Type B pancreatic cell (in vitro differentiated cells): ENCODE data around the gene CARD9. TPM values are rescaled to one million over a fixed set of nuclear protein-coding genes. Genes with fewer than 3 reads are reported as not detected.

Experiments
- DNase-seq: peaks from one replicate; pipeline ENCODE4 v3.0.0; 2021; ENCODE audit warnings: mixed read lengths; ENCODE audit not compliant: unreplicated experiment; ENCODE audit errors: extremely low spot score
- H3K27ac Mint-ChIP-seq: 2 replicates; pipeline ENCODE4 v1.8.0; 2021; ENCODE audit warnings: mild to moderate bottlenecking, mixed read lengths
- H3K27me3 Mint-ChIP-seq: 2 replicates; pipeline ENCODE4 v1.8.0; 2021; ENCODE audit warnings: mixed read lengths
- H3K36me3 Mint-ChIP-seq: 2 replicates; pipeline ENCODE4 v1.8.0; 2021; ENCODE audit warnings: mixed read lengths
- H3K4me1 Mint-ChIP-seq: one replicate; pipeline ENCODE4 v1.8.0; 2021; ENCODE audit warnings: mixed read lengths; ENCODE audit not compliant: unreplicated experiment
- H3K4me3 Mint-ChIP-seq: 2 replicates; pipeline ENCODE4 v1.8.0; 2021; ENCODE audit warnings: mild to moderate bottlenecking, mixed read lengths
- H3K9me3 Mint-ChIP-seq: 2 replicates; pipeline ENCODE4 v1.8.0; 2021; ENCODE audit warnings: mixed read lengths
- CTCF ChIP-seq: fragments of 200-600 bp; sonication (generic); conservative IDR thresholded peaks from 2 replicates; pipeline ENCODE4 v1.5.0; 2021; ENCODE audit warnings: antibody characterized with exemption, mild to moderate bottlenecking
- total RNA-seq: library from RNA; stranded (reverse); gene quantifications from 2 replicates; pipeline ENCODE4 v1.2.1, GENCODE V29; 2021; ENCODE audit warnings: low replicate concordance

CARD9 gene
- total RNA-seq, 1 donor from 2014 or later: 2.6 TPM

GRCh38 chr9:136338511-136338910, 35.0 kb downstream of the CARD9 start:
- no peak for TF ChIP-seq CTCF
- Mint-ChIP-seq H3K4me3 (no peak overlapping the region), H3K36me3 (peaks cover 4% of the 10 kb centered on the region), H3K9me3 (no peaks in the 10 kb centered on the region), H3K4me1 (peaks cover 5% of the 10 kb centered on the region), H3K27ac (no peak overlapping the region), H3K27me3 (no peaks in the 10 kb centered on the region)
- DNase-seq: no peak

DNA sequence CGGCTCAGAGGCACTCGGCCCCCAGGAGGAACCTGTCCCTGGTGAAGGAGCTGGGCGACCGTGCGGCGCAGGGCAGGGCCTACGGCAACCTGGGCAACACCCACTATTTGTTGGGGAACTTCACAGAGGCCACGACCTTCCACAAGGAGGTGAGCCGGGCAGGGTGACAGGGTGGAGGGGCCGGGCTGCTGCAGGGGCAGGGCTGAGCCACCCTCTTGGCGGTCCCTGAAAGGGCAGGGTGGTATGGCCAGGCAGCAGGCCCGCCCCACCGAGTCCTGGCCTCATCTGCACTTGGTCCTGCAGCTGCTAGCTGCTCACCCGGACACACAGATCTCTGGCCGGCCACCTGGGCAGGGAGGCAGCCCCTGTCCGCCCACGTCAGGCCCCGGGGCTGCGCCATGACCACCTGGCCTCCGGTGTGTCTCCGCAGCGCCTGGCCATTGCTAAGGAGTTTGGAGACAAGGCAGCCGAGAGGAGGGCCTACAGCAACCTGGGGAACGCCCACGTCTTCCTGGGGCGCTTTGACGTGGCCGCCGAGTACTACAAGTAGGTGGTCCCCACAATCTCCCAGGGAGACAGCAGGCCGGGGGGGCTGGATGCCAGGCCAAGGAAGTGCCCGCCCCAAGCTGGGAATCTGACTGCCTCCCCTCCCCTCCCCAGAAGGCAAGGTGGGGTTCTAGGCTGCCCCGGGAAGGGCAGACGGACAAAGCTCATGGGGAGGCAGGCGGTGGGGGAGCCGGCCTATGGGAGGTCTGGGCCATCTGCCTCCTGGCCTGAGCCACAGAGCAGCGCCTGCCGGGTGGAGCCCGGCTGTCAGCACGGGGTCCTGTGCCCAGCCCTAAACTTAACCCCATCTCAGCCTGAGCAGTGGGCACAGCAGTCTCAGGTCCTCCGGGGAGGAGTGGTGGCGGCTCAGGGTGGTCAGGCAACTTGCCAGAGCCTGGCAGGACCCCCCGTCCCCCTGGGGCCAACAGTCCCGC, 35.8 kb downstream of the CARD9 start:
- DNase-seq: no peak
- Mint-ChIP-seq H3K4me1 (peaks cover 5% of the 10 kb centered on the region), H3K36me3 (peaks cover 4% of the 10 kb centered on the region), H3K27ac (no peak overlapping the region), H3K27me3 (no peaks in the 10 kb centered on the region), H3K9me3 (no peaks in the 10 kb centered on the region), H3K4me3 (no peak overlapping the region)
- no peak for TF ChIP-seq CTCF

DNA sequence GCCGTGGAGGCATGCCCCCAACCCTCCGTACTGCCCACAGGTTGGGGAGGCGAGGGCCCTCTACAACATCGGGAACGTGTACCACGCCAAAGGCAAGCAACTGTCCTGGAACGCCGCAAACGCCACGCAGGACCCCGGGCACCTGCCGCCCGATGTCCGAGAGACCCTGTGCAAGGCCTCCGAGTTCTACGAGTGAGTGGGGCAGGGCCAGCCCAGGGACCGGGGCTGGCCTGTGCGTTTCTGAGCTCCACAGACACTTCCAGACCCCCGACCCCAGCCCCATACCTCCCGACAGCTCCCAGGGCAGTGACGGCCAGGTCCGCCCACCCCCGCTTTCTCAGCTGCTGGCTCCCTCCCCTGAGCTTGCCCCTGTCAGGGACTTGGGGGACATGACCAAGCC, 36.6 kb downstream of the CARD9 start:
- no peak for TF ChIP-seq CTCF
- Mint-ChIP-seq H3K4me1 (peaks cover 5% of the 10 kb centered on the region), H3K4me3 (no peak overlapping the region), H3K36me3 (peaks cover 4% of the 10 kb centered on the region), H3K27me3 (no peaks in the 10 kb centered on the region), H3K27ac (no peak overlapping the region), H3K9me3 (no peaks in the 10 kb centered on the region)
- DNase-seq: no peak

GRCh38 chr9:136336156-136336870, 37.2 kb downstream of the CARD9 start:
- Mint-ChIP-seq H3K27ac (no peak overlapping the region), H3K36me3 (peaks cover 4% of the 10 kb centered on the region), H3K4me1 (peaks cover 5% of the 10 kb centered on the region), H3K4me3 (no peak overlapping the region), H3K27me3 (no peaks in the 10 kb centered on the region), H3K9me3 (no peaks in the 10 kb centered on the region)
- DNase-seq: no peak
- no peak for TF ChIP-seq CTCF

- H3K36me3 Mint-ChIP-seq: peaks cover 4% of the 10 kb centered on the region
- TF ChIP-seq CTCF: no peak
- peaks cover 5% of the 10 kb centered on the region for H3K4me1 Mint-ChIP-seq
- no peaks in the 10 kb centered on the region for H3K27me3 Mint-ChIP-seq
- H3K27ac Mint-ChIP-seq: no peak overlapping the region
- H3K4me3 Mint-ChIP-seq: no peak overlapping the region
- H3K9me3 Mint-ChIP-seq: no peaks in the 10 kb centered on the region
- DNase-seq: no peak
Observed at GRCh38 chr9:136335296-136336155, 37.9 kb downstream of the CARD9 start.
